Fibroblast of skin of abdomen (primary cell): Measurements from ENCODE around the gene FBXO2.
A peak's percentile ranks its signal among the peaks of the same experiment; 100 is the strongest.
"Not testable (repeated sequence)": the region's sequence is repeated elsewhere in the genome, so short reads cannot be mapped to it uniquely, and the experiment has no call there.

ENCODE experiments used
- DNase-seq: peaks from one replicate; pipeline ENCODE4 v3.0.0-alpha.2; 2013

Gene FBXO2

GRCh38 chr1:11626551-11626950, 27.7 kb downstream of the FBXO2 start:
- DNase-seq, result no peak

GRCh38 chr1:11623702-11624101, 30.5 kb downstream of the FBXO2 start:
- no peak for DNase-seq

- no peak for DNase-seq
These were observed 31.8 kb downstream of the FBXO2 start for GRCh38 chr1:11622398-11622797.

- no peak for DNase-seq
These were observed 33.3 kb downstream of the FBXO2 start for GRCh38 chr1:11620924-11621323.

GRCh38 chr1:11620405-11620804, 33.8 kb downstream of the FBXO2 start:
- DNase-seq, result no peak

GRCh38 chr1:11617741-11618140, 36.5 kb downstream of the FBXO2 start:
- DNase-seq, result no peak

GRCh38 chr1:11617314-11617713, 36.9 kb downstream of the FBXO2 start:
- no peak for DNase-seq

- no peak for DNase-seq
These were observed 37.5 kb downstream of the FBXO2 start for GRCh38 chr1:11616766-11617165.

- DNase-seq, result no peak
These were observed 39.1 kb downstream of the FBXO2 start for GRCh38 chr1:11615090-11615489.

GRCh38 chr1:11613347-11613746, 40.9 kb downstream of the FBXO2 start:
- DNase-seq, result no peak

- DNase-seq, result no peak
These were observed 42.4 kb downstream of the FBXO2 start for GRCh38 chr1:11611638-11612327.

GRCh38 chr1:11610629-11611180, 43.5 kb downstream of the FBXO2 start:
- DNase-seq, result no peak

GRCh38 chr1:11609378-11609777, 44.9 kb downstream of the FBXO2 start:
- DNase-seq, result not testable (repeated sequence)

- not testable (repeated sequence) for DNase-seq
These were observed 45.6 kb downstream of the FBXO2 start for GRCh38 chr1:11608596-11609130.

GRCh38 chr1:11606775-11607174, 47.5 kb downstream of the FBXO2 start:
- no peak for DNase-seq

GRCh38 chr1:11602981-11603380, 51.2 kb downstream of the FBXO2 start:
- no peak for DNase-seq

GRCh38 chr1:11602424-11602823, 51.8 kb downstream of the FBXO2 start:
- DNase-seq, result no peak

GRCh38 chr1:11600836-11601235, 53.4 kb downstream of the FBXO2 start:
- no peak for DNase-seq

GRCh38 chr1:11599891-11600576, 54.2 kb downstream of the FBXO2 start:
- no peak for DNase-seq

- peak; percentile 6 for DNase-seq
These were observed 55.8 kb downstream of the FBXO2 start for GRCh38 chr1:11598461-11598860.
